ENCODE results near the gene PDLIM5. TPM values are rescaled to one million over a fixed set of nuclear protein-coding genes. Genes with fewer than 3 reads are reported as not detected.
"Not testable (repeated sequence)": the region's sequence is repeated elsewhere in the genome, so short reads cannot be mapped to it uniquely, and the experiment has no call there.

Gene PDLIM5
- total and polyA plus RNA-seq, 9 donors: 24.9 to 160 (median 87.8) TPM

DNA sequence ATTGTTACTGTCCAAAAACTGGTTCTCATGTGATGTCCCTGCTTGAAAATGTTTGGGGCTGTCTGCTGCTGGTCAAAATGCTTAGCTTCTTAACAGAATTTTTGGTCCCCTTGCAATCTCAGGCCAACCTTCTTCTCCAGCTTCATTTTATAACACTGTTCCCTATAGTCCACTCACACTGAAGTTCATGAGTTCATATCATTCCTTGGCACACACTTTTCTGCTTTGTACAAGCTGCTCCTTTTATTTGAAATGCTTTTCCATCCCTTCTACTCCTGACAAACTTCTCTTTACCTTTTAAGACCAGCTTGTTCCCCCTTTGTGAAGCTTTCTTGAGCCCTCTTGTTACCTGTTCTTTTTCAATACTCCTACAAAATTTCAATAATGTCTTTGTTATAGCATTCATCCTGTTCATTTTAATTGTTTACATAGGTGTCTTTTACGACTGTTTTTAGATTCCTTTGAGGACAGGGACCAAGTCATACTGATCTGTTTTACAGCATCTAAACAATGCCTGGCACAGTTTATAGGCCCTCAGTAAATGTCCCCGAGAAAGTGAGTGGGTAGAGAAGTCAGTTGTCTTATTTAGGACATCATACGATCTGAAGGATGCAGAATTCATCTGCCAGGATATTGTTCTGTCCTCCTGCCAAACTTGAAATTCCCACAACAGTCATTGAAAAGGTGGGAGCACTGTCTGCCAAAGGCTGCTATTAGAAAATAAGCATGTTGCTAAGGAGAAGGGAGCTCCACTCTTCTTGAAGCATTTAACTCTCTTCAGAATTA, 171.6 kb downstream of the PDLIM5 start:
- Histone ChIP-seq H3K36me3 (no peaks in the 10 kb centered on the region), H3K4me1 (ENCODE audit: insufficient read depth) (no peaks in the 10 kb centered on the region), H3K27ac (no peak overlapping the region), H3K27me3 (no peaks in the 10 kb centered on the region), H3K9me3 (no peaks in the 10 kb centered on the region), H3K4me3 (no peak overlapping the region)
- WGBS, 3 donors: 64 to 75% (median 72%) methylated on average over 3 of the region's 3 CpGs
- intact Hi-C loops (cut with DNase I): loop anchor here in 2 of 4 donors (10.0 kb wide), 1 partner anchor 481 kb away; no protein-coding TSS in a partner anchor
- DNase-seq: no peak
- TF ChIP-seq, protein P1, sequence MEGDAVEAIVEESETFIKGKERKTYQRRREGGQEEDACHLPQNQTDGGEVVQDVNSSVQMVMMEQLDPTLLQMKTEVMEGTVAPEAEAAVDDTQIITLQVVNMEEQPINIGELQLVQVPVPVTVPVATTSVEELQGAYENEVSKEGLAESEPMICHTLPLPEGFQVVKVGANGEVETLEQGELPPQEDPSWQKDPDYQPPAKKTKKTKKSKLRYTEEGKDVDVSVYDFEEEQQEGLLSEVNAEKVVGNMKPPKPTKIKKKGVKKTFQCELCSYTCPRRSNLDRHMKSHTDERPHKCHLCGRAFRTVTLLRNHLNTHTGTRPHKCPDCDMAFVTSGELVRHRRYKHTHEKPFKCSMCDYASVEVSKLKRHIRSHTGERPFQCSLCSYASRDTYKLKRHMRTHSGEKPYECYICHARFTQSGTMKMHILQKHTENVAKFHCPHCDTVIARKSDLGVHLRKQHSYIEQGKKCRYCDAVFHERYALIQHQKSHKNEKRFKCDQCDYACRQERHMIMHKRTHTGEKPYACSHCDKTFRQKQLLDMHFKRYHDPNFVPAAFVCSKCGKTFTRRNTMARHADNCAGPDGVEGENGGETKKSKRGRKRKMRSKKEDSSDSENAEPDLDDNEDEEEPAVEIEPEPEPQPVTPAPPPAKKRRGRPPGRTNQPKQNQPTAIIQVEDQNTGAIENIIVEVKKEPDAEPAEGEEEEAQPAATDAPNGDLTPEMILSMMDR (IDR thresholded peaks at IDR 0.05): no peak
- TF ChIP-seq EP300 (IDR thresholded peaks at IDR 0.05) (no peak), POLR2A (IDR thresholded peaks at IDR 0.05) (no peak)

DNA sequence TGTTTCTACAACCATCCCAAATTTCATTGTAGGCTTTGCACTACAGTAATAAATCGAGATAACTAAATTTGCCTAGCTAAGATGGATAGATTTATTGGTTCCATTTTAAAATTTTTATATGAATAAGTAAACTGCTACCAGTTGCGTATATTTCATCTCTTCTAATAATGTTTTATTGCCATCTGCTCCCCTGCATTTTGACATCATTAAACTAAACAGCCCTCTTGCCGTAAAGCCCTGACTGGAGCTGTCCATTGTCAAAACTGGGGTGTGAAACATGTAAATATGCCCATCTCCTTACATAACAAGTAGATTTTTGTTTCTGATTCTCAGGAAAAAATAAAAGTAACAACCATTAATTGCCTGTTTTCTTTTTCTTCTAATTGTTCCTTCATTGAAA, 175.2 kb downstream of the PDLIM5 start:
- no peaks in the 10 kb centered on the region for H3K36me3 ChIP-seq
- H3K4me1 ChIP-seq (ENCODE audit: insufficient read depth): no peaks in the 10 kb centered on the region
- 86 to 98% (median 96%) methylated on average over 3 of the region's 3 CpGs for WGBS, 3 donors
- TF ChIP-seq, protein P1 (IDR thresholded peaks at IDR 0.05): no peak
- no peak for TF ChIP-seq POLR2A (IDR thresholded peaks at IDR 0.05)
- no peak for TF ChIP-seq EP300 (IDR thresholded peaks at IDR 0.05)
- H3K9me3 ChIP-seq: no peaks in the 10 kb centered on the region
- H3K27ac ChIP-seq: no peak overlapping the region
- no peak overlapping the region for H3K4me3 ChIP-seq
- H3K27me3 ChIP-seq: no peaks in the 10 kb centered on the region
- intact Hi-C loops (cut with DNase I): loop anchor here in 2 of 4 donors (10.0 kb wide), 1 partner anchor 478 kb away; no protein-coding TSS in a partner anchor
- DNase-seq: no peak

DNA sequence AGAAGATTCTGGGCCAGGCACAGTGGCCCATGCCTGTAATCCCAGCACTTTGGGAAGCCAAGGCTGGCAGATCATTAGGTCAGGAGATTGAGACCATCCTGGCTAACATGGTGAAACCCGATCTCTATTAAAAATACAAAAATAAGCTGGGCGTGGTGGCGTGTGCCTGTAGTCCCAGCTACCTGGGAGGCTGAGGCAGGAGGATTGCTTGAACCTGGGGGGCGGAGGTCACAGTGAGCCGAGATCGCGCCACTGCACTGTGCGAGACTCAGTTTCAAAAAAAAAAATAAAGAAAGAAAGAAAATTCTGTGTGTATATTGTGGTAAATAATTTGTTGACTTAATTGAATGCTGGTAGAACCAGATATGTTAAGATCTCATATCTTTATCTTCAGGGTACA, 177.3 kb downstream of the PDLIM5 start:
- H3K27me3 ChIP-seq; H3K36me3 ChIP-seq; H3K4me3 ChIP-seq; H3K9me3 ChIP-seq; H3K4me1 ChIP-seq (ENCODE audit: insufficient read depth); DNase-seq; H3K27ac ChIP-seq: not testable (repeated sequence)
- intact Hi-C loops (cut with DNase I): loop anchor here in 2 of 4 donors (10.0 kb wide), 1 partner anchor 476 kb away; no protein-coding TSS in a partner anchor
- WGBS, 3 donors: 97 to 98% (median 98%) methylated on average over 8 of the region's 8 CpGs

DNA sequence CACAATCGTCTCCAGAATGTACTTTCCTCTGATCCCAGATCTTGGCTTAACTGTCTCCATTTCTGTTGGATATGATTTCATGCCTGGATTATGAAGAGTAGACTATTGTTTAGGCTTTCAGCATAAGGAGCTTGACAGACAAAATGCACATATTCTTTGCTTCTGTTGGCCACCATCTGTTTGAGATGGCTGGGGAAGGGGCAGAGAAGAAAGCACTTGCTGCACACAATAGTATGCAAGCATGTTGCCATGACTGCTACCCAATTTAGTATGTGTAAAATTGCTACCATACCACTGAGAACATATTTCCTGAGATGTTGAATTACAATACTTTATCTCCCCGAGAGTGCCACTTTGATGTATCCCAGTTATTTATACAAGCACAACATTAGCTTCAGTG, 178.1 kb downstream of the PDLIM5 start:
- 81 to 90% (median 89%) methylated on average over 2 of the region's 2 CpGs for WGBS, 3 donors
- intact Hi-C loops (cut with DNase I): loop anchor here in 2 of 4 donors (10.0 kb wide), 1 partner anchor 475 kb away; no protein-coding TSS in a partner anchor
- no peak overlapping the region for H3K4me3 ChIP-seq
- no peaks in the 10 kb centered on the region for H3K9me3 ChIP-seq
- no peak overlapping the region for H3K27ac ChIP-seq
- TF ChIP-seq EP300 (IDR thresholded peaks at IDR 0.05) (no peak), POLR2A (IDR thresholded peaks at IDR 0.05) (no peak)
- TF ChIP-seq, protein P1 (IDR thresholded peaks at IDR 0.05): no peak
- H3K4me1 ChIP-seq (ENCODE audit: insufficient read depth): no peaks in the 10 kb centered on the region
- H3K27me3 ChIP-seq: no peaks in the 10 kb centered on the region
- DNase-seq: no peak
- H3K36me3 ChIP-seq: no peaks in the 10 kb centered on the region

DNA sequence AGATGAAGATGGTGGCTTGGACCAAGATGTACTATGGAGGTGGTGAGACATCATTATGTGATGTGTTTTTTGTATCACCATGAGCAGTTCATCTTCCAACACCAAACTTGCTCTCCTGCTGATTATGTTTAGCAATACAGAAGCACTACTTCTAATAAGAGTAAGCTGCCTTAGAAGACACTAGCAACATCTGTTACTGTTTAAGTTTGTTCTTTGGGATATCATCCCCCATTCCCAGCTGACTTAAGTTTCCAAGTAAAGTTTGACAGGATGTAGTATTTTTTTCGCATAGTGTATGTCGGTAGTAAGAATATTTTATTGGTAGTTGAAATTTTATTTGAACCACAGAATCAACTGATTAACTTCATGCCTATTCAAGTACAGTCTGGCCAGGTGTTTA, 182.5 kb downstream of the PDLIM5 start:
- no peak for TF ChIP-seq POLR2A (IDR thresholded peaks at IDR 0.05)
- TF ChIP-seq, protein P1 (IDR thresholded peaks at IDR 0.05): no peak
- TF ChIP-seq EP300 (IDR thresholded peaks at IDR 0.05): no peak
- DNase-seq: no peak
- intact Hi-C loops (cut with DNase I): no loop called here
- no peaks in the 10 kb centered on the region for H3K36me3 ChIP-seq
- H3K4me1 ChIP-seq (ENCODE audit: insufficient read depth): no peaks in the 10 kb centered on the region
- H3K27me3 ChIP-seq: no peaks in the 10 kb centered on the region
- H3K9me3 ChIP-seq: no peaks in the 10 kb centered on the region
- WGBS, 3 donors: 65 to 77% (median 72%) methylated on average over 2 of the region's 2 CpGs
- no peak overlapping the region for H3K4me3 ChIP-seq
- no peak overlapping the region for H3K27ac ChIP-seq
